ENCODE measurements around the gene HSD17B13.
"Not testable (repeated sequence)": the region's sequence is repeated elsewhere in the genome, so short reads cannot be mapped to it uniquely, and the experiment has no call there.

Gene HSD17B13

DNA sequence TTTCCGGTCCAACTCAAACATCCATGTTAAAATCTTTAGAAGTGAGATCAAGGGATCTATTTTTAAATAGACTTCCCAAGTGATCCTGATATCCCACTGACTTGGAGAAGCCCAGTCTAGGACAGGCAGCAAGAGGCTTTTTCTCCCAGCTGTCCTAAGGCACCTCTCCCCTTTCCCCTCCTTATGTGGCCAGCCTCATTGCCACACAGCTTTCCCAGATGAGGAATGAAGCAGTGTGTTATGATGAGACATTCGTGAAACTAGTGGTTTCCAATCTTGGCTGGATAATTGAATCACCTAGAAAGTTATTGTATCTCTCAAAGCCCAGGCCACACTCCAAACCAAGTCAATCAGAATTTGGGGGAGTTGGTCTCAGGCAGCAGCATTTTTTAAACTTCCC, 16.8 kb upstream of the HSD17B13 start:
- ATAC-seq (replicated peaks) (no peak), DNase-seq (no peak)
- Mint-ChIP-seq H3K9me3 (peaks cover 2 to 4% of the 10 kb centered on the region in 2 donors), H3K4me1 (ENCODE audit: low read depth in 2 of 2) (peaks cover 0 to 4% of the 10 kb centered on the region in 2 donors), H3K27ac (no peak overlapping the region), H3K27me3 (no peaks in the 10 kb centered on the region), H3K4me3 (no peak overlapping the region), H3K36me3 (ENCODE audit: insufficient read depth) (peaks cover 51% of the 10 kb centered on the region)

GRCh38 chr4:87337361-87337760, 14.7 kb upstream of the HSD17B13 start:
- ATAC-seq (replicated peaks) (no peak), DNase-seq (no peak)
- Mint-ChIP-seq H3K9me3 (peaks cover 12 to 16% of the 10 kb centered on the region in 2 donors), H3K4me1 (ENCODE audit: low read depth in 2 of 2) (no peaks in the 10 kb centered on the region), H3K27me3 (no peaks in the 10 kb centered on the region), H3K27ac (no peak overlapping the region), H3K36me3 (ENCODE audit: insufficient read depth) (peaks cover 44% of the 10 kb centered on the region), H3K4me3 (no peak overlapping the region)

GRCh38 chr4:87333267-87333666, 10.6 kb upstream of the HSD17B13 start:
- DNase-seq, result no peak
- Mint-ChIP-seq H3K27me3 (no peaks in the 10 kb centered on the region), H3K4me3 (no peak overlapping the region), H3K9me3 (peaks cover 23 to 31% of the 10 kb centered on the region in 2 donors), H3K36me3 (ENCODE audit: insufficient read depth) (peaks cover 28% of the 10 kb centered on the region), H3K27ac (no peak overlapping the region), H3K4me1 (ENCODE audit: low read depth in 2 of 2) (no peaks in the 10 kb centered on the region)
- ATAC-seq (replicated peaks), result no peak

- no peak overlapping the region for H3K27ac Mint-ChIP-seq
- ATAC-seq (replicated peaks), result no peak
- no peak for DNase-seq
Measured at GRCh38 chr4:87330761-87331160, 8.1 kb upstream of the HSD17B13 start.

DNA sequence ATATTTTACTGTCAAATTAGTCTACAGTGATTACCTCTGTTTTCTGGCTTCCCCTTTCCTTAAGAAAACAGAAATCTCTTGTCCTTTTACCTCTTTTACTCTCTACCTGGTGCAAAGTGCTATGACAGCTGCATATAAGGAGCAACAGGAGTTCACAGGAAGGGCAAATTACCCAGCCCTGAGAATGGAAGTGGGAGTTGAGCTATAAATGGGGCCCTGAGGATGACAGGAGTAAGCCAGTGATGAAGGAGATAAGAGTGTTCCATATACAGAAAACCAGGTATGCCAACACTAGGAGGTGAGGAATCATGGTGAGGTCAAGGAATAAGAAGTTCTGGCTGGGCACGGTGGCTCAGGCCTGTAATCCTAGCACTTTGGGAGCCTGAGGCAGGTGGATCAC, 4.5 kb upstream of the HSD17B13 start:
- Mint-ChIP-seq H3K36me3 (ENCODE audit: insufficient read depth) (peaks cover 4% of the 10 kb centered on the region), H3K27ac (no peak overlapping the region), H3K27me3 (no peaks in the 10 kb centered on the region), H3K4me3 (no peak overlapping the region), H3K4me1 (ENCODE audit: low read depth in 2 of 2) (no peaks in the 10 kb centered on the region), H3K9me3 (peaks cover 9 to 12% of the 10 kb centered on the region in 2 donors)
- DNase-seq, result no peak
- ATAC-seq (replicated peaks), result no peak

More at GRCh38 chr4:87330761-87331160, 8.1 kb upstream of the HSD17B13 start:
- Mint-ChIP-seq H3K4me3 (no peak overlapping the region), H3K4me1 (ENCODE audit: low read depth in 2 of 2) (no peaks in the 10 kb centered on the region), H3K36me3 (ENCODE audit: insufficient read depth) (peaks cover 9% of the 10 kb centered on the region), H3K27me3 (no peaks in the 10 kb centered on the region), H3K9me3 (peaks cover 23 to 31% of the 10 kb centered on the region in 2 donors)

DNA sequence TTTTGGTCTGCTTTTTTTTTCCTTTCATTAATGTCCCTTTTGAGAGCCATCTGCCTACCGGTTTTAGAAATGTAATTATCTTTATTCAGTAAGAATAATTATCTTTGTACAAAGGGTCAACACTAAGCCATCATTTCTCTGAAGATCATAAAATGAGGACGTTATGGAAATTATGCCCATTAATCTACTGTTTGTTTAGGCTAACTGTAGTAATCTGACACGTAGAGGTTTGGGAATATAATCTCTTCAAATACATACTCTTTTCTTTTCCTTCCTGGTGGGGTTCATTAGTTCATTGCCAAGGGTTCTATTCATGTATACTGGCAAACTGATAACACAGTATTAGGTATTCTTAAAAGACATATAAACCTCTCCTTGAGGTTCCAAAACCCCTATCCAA, 3.8 kb upstream of the HSD17B13 start:
- no peak overlapping the region for H3K4me3 Mint-ChIP-seq
- DNase-seq (no peak), ATAC-seq (replicated peaks) (no peak)
- peaks cover 4% of the 10 kb centered on the region for H3K36me3 Mint-ChIP-seq (ENCODE audit: insufficient read depth)
- no peaks in the 10 kb centered on the region for H3K4me1 Mint-ChIP-seq (ENCODE audit: low read depth in 2 of 2)
- H3K27me3 Mint-ChIP-seq, result no peaks in the 10 kb centered on the region
- peaks cover 3 to 8% of the 10 kb centered on the region in 2 donors for H3K9me3 Mint-ChIP-seq
- no peak overlapping the region for H3K27ac Mint-ChIP-seq

DNA sequence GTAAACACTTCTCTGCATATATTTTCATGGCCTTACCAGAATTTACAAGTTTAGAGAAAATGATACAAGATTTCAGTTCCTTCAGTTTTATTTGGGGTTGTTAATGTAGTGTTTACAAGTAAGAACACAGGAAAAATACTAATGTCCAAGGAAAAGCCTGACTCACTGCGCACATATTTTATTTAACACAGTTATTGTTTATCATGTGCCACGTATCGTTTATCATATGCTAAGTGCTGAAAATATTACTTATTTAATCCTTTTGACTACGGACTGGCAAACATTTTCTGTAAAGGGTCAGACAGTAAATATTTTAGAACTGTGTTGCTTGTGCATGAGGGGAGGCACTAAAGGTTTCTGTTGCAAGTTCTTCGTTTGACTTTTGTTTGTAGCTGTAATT, 794 bp downstream of the HSD17B13 start:
- Mint-ChIP-seq H3K4me1 (ENCODE audit: low read depth in 2 of 2) (no peaks in the 10 kb centered on the region), H3K9me3 (no peaks in the 10 kb centered on the region), H3K36me3 (ENCODE audit: insufficient read depth) (no peaks in the 10 kb centered on the region), H3K27ac (no peak overlapping the region), H3K27me3 (no peaks in the 10 kb centered on the region), H3K4me3 (no peak overlapping the region)
- no peak for DNase-seq
- ATAC-seq (replicated peaks), result no peak

GRCh38 chr4:87317527-87317926, 5.2 kb downstream of the HSD17B13 start:
- no peak overlapping the region for H3K27ac Mint-ChIP-seq
- no peaks in the 10 kb centered on the region for H3K4me1 Mint-ChIP-seq (ENCODE audit: low read depth in 2 of 2)
- no peaks in the 10 kb centered on the region for H3K27me3 Mint-ChIP-seq
- ATAC-seq (replicated peaks) (no peak), DNase-seq (no peak)
- H3K36me3 Mint-ChIP-seq (ENCODE audit: insufficient read depth), result no peaks in the 10 kb centered on the region
- H3K9me3 Mint-ChIP-seq, result no peaks in the 10 kb centered on the region
- H3K4me3 Mint-ChIP-seq, result no peak overlapping the region

DNA sequence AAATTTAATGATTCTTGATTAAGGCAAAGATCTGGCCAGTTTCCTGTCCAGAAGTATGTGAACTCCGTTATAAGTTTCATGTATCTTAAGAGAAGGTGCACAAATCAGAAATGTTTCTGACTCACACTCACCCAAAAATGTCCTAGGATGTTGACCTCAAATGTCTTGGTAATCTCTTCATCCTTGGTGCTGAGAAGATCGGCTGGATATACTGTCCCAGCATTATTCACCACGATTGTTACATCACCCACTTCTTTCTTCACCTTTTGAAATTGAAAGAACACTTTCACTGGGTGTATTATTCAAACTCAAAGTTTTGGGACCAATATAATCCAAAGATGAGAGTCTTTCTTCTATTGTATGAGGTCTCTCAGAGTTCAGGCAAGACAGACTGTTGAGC, 5.7 kb downstream of the HSD17B13 start:
- H3K4me3 Mint-ChIP-seq, result no peak overlapping the region
- no peaks in the 10 kb centered on the region for H3K36me3 Mint-ChIP-seq (ENCODE audit: insufficient read depth)
- H3K9me3 Mint-ChIP-seq, result no peaks in the 10 kb centered on the region
- DNase-seq (no peak), ATAC-seq (replicated peaks) (no peak)
- no peaks in the 10 kb centered on the region for H3K27me3 Mint-ChIP-seq
- no peaks in the 10 kb centered on the region for H3K4me1 Mint-ChIP-seq (ENCODE audit: low read depth in 2 of 2)
- H3K27ac Mint-ChIP-seq, result no peak overlapping the region

GRCh38 chr4:87315000-87315399, 7.7 kb downstream of the HSD17B13 start:
- not testable (repeated sequence) for H3K27ac Mint-ChIP-seq; H3K9me3 Mint-ChIP-seq; ATAC-seq (replicated peaks); H3K4me1 Mint-ChIP-seq (ENCODE audit: low read depth in 2 of 2); H3K27me3 Mint-ChIP-seq; H3K36me3 Mint-ChIP-seq (ENCODE audit: insufficient read depth); H3K4me3 Mint-ChIP-seq; DNase-seq

DNA sequence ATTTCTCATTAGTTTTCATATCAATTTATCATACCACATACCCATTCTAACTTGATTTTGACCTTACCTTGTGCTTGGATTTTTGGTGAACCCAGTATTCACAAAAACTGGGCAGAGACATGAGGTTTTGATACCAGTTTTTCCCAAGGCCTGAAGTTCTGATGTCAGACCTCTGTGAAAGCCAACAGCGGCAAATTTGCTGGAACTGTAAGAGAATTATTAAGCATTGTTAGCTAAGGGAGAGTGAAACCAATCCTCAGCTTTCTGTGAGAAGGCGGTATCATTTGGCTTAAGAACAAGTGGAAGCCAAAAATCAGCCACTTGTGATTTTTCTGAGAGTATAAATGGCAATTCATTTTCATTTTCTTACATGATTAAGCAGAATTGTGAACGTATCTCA, 8.9 kb downstream of the HSD17B13 start:
- no peak overlapping the region for H3K4me3 Mint-ChIP-seq
- no peaks in the 10 kb centered on the region for H3K27me3 Mint-ChIP-seq
- H3K4me1 Mint-ChIP-seq (ENCODE audit: low read depth in 2 of 2), result no peaks in the 10 kb centered on the region
- H3K36me3 Mint-ChIP-seq (ENCODE audit: insufficient read depth), result no peaks in the 10 kb centered on the region
- DNase-seq, result no peak
- no peak overlapping the region for H3K27ac Mint-ChIP-seq
- ATAC-seq (replicated peaks), result no peak
- no peaks in the 10 kb centered on the region for H3K9me3 Mint-ChIP-seq

DNA sequence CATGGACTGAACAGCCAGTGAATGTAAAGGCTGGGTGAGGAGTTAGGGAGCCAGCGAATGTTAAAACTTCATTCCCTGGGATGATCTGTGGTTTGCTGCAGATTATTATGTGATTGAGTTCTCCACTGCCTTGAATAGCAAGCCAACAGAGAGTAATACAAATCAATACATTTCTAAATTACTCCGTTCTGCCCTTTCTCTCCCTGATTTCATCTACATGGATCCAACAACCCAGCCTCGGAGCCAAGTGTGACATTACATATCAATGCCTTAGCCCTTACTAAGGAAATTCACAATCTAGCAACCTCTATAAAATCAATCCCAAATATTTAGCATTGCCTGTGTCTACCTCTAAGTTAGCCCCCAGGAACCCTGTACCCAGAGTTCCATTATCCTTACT, 11.0 kb downstream of the HSD17B13 start:
- no peak overlapping the region for H3K27ac Mint-ChIP-seq
- no peak for ATAC-seq (replicated peaks)
- DNase-seq, result no peak
- no peaks in the 10 kb centered on the region for H3K27me3 Mint-ChIP-seq
- H3K4me3 Mint-ChIP-seq, result no peak overlapping the region
- H3K4me1 Mint-ChIP-seq (ENCODE audit: low read depth in 2 of 2), result no peaks in the 10 kb centered on the region
- H3K9me3 Mint-ChIP-seq, result no peaks in the 10 kb centered on the region
- H3K36me3 Mint-ChIP-seq (ENCODE audit: insufficient read depth), result no peaks in the 10 kb centered on the region

GRCh38 chr4:87310691-87311335, 11.9 kb downstream of the HSD17B13 start:
- H3K27ac Mint-ChIP-seq, result no peak overlapping the region
- DNase-seq (no peak), ATAC-seq (replicated peaks) (no peak)
- no peaks in the 10 kb centered on the region for H3K4me1 Mint-ChIP-seq (ENCODE audit: low read depth in 2 of 2)
- no peaks in the 10 kb centered on the region for H3K27me3 Mint-ChIP-seq
- H3K9me3 Mint-ChIP-seq, result no peaks in the 10 kb centered on the region
- H3K4me3 Mint-ChIP-seq, result no peak overlapping the region
- peaks cover 3% of the 10 kb centered on the region for H3K36me3 Mint-ChIP-seq (ENCODE audit: insufficient read depth)

DNA sequence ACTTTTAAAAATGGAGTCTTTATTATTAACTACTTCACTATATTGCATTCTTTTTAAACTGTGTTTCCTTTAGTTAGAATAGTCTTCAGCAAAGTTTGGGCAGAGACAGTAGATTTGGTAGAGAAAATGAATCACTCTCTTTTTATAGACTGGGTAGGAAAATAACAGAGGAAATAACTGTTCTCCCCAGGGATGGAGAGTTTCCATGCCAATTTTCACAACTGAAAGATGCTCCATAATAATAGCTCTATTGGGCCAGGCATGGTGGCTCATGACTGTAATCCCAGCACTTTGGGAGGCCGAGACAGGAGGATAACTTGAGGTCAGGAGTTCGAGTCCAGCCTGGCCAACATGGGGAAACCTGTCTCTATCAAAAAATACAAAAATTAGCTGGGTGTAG, 13.1 kb downstream of the HSD17B13 start:
- no peaks in the 10 kb centered on the region for H3K9me3 Mint-ChIP-seq
- peaks cover 3% of the 10 kb centered on the region for H3K36me3 Mint-ChIP-seq (ENCODE audit: insufficient read depth)
- ATAC-seq (replicated peaks), result no peak
- H3K4me3 Mint-ChIP-seq, result no peak overlapping the region
- H3K27ac Mint-ChIP-seq, result no peak overlapping the region
- no peaks in the 10 kb centered on the region for H3K27me3 Mint-ChIP-seq
- no peak for DNase-seq
- H3K4me1 Mint-ChIP-seq (ENCODE audit: low read depth in 2 of 2), result no peaks in the 10 kb centered on the region

GRCh38 chr4:87306056-87306455, 16.6 kb downstream of the HSD17B13 start:
- Mint-ChIP-seq H3K9me3 (no peaks in the 10 kb centered on the region), H3K27me3 (peaks cover 0 to 4% of the 10 kb centered on the region in 2 donors), H3K36me3 (ENCODE audit: insufficient read depth) (peaks cover 3% of the 10 kb centered on the region), H3K27ac (no peak overlapping the region), H3K4me1 (ENCODE audit: low read depth in 2 of 2) (no peaks in the 10 kb centered on the region), H3K4me3 (no peak overlapping the region)
- DNase-seq, result no peak
- ATAC-seq (replicated peaks), result no peak
